A549 (cell line): Measurements from ENCODE around the gene SYS1. TPM values are rescaled to one million over a fixed set of nuclear protein-coding genes. Genes with fewer than 3 reads are reported as not detected.

ENCODE experiments used
- ATAC-seq, 2 experiments: fragments of 200-7000 bp in 1 of 2; fragments of >200 bp in 1 of 2; cut with Nextera tagmentation in 1 of 2; cut with Tn5 transposase in 1 of 2; 3 replicates each; pipeline versions ENCODE4 v1.8.0 to v1.9.1; 2018 to 2020; ENCODE audit warnings: mild to moderate bottlenecking in 1 of 2, moderate library complexity in 1 of 2
- CTCF ChIA-PET: fragments of 300-600 bp; sonication (Branson Sonifier 250); formaldehyde crosslinking; extraction: SDS; loops from one replicate; lab custom pipeline; 2021; ENCODE audit warnings: antibody characterized with exemption, inconsistent platforms; lab: Yijun Ruan, JAX
- POLR2A ChIA-PET: fragments of 350-600 bp; formaldehyde crosslinking; extraction: SDS; loops from one replicate; lab custom pipeline; 2021; ENCODE audit warnings: antibody characterized with exemption, inconsistent platforms; lab: Yijun Ruan, JAX
- DNase-seq, 2 experiments: peaks; one replicate each; pipeline versions ENCODE4 v3.0.0 to v3.0.0-alpha.2; 2011 to 2016; ENCODE audit warnings: low read depth in 1 of 2, low spot score in 1 of 2
- FAIRE-seq: peaks from 2 replicates; lab custom pipeline; 2011; peaks lifted over from hg19 to GRCh38; lab: Jason Lieb, UNC
- H3K27ac ChIP-seq, 2 experiments: fragments of >200 bp; sonication (Bioruptor Twin); formaldehyde crosslinking; 3 replicates each; pipeline ENCODE4 v1.5.1; 2016 to 2017
- H3K4me1 ChIP-seq: fragments of >200 bp; sonication (Bioruptor Twin); formaldehyde crosslinking; 3 replicates; pipeline ENCODE4 v1.6.1; 2016
- H3K4me2 ChIP-seq: fragments of >200 bp; sonication (Bioruptor Twin); formaldehyde crosslinking; 3 replicates; pipeline ENCODE4 v1.6.1; 2016
- H3K4me3 ChIP-seq: fragments of >200 bp; sonication (Bioruptor Twin); formaldehyde crosslinking; 3 replicates; pipeline ENCODE4 v1.5.1; 2016
- H3K9me3 ChIP-seq: fragments of >200 bp; sonication (Bioruptor Twin); formaldehyde crosslinking; 3 replicates; pipeline ENCODE4 v1.6.1; 2016
- ATOH8 ChIP-seq: fragments of 250-450 bp; sonication (Bioruptor Pico); IDR thresholded peaks from 2 replicates; pipeline ENCODE4 v1.5.0; 2020; ENCODE audit warnings: low read depth, mild to moderate bottlenecking, moderate library complexity
- BCL3 ChIP-seq: fragments of >200 bp; sonication (Bioruptor Twin); formaldehyde crosslinking; IDR thresholded peaks from 3 replicates; pipeline ENCODE4 v1.6.1; 2016
- CBX2 ChIP-seq: fragments of 200-600 bp; sonication (generic); IDR thresholded peaks from 2 replicates; pipeline ENCODE4 v1.6.1; 2016; ENCODE audit warnings: low read depth, mild to moderate bottlenecking, borderline replicate concordance
- CHD2 ChIP-seq: fragments of 150-350 bp; IDR thresholded peaks from 2 replicates; pipeline ENCODE4 v1.6.1; 2014; ENCODE audit warnings: low read length; ENCODE audit not compliant: partially characterized antibody
- CHD4 ChIP-seq: fragments of 200-600 bp; sonication (generic); IDR thresholded peaks from 2 replicates; pipeline ENCODE4 v1.6.1; 2016; ENCODE audit warnings: antibody characterized with exemption, mild to moderate bottlenecking, borderline replicate concordance
- EP300 ChIP-seq, 2 experiments: fragments of >200 bp; sonication (Bioruptor Twin); formaldehyde crosslinking; IDR thresholded peaks; 2 replicates in 1 of 2; 3 replicates in 1 of 2; pipeline ENCODE4 v1.6.1; 2016 to 2017
- ESRRA ChIP-seq: fragments of 150-350 bp; IDR thresholded peaks from 2 replicates; pipeline ENCODE4 v1.6.1; 2014; ENCODE audit warnings: mild to moderate bottlenecking, low read length, borderline replicate concordance
- FOSB ChIP-seq: fragments of 250-450 bp; sonication (Bioruptor Pico); IDR thresholded peaks from 2 replicates; pipeline ENCODE4 v1.5.0; 2020; ENCODE audit warnings: mild to moderate bottlenecking, moderate library complexity
- FOSL2 ChIP-seq, 2 experiments: fragments of 450-650 bp in 1 of 2; fragments of >200 bp in 1 of 2; sonication (Bioruptor Twin) in 1 of 2; formaldehyde crosslinking; IDR thresholded peaks; 2 replicates each; pipeline versions ENCODE4 v1.5.0 to v1.6.1; 2016 to 2020; ENCODE audit warnings: mild to moderate bottlenecking in 1 of 2, moderate library complexity in 1 of 2
- GATA3 ChIP-seq: IDR thresholded peaks from 2 replicates; pipeline ENCODE4 v1.6.1; 2012; ENCODE audit warnings: borderline replicate concordance
- HDAC2 ChIP-seq: fragments of 200-600 bp; sonication (generic); IDR thresholded peaks from 2 replicates; pipeline ENCODE4 v1.6.1; 2016
- KDM1A ChIP-seq: fragments of 200-600 bp; sonication (generic); IDR thresholded peaks from 2 replicates; pipeline ENCODE4 v1.6.1; 2016; ENCODE audit warnings: low read depth, mild to moderate bottlenecking
- MAFK ChIP-seq: fragments of 450-650 bp; IDR thresholded peaks from 2 replicates; pipeline ENCODE4 v1.6.1; 2014; ENCODE audit not compliant: partially characterized antibody
- MAX ChIP-seq: IDR thresholded peaks from 2 replicates; pipeline ENCODE4 v1.6.1; 2012
- RAD21 ChIP-seq, 2 experiments: fragments of >200 bp in 1 of 2; sonication (Bioruptor Twin) in 1 of 2; formaldehyde crosslinking in 1 of 2; IDR thresholded peaks in 1 of 2; conservative IDR thresholded peaks in 1 of 2; 2 replicates in 1 of 2; 3 replicates in 1 of 2; pipeline ENCODE4 v1.6.1; 2012 to 2018; ENCODE audit warnings: inconsistent platforms in 1 of 2
- REST ChIP-seq: fragments of 200-600 bp; sonication (generic); IDR thresholded peaks from 2 replicates; pipeline ENCODE4 v1.6.1; 2016; ENCODE audit warnings: antibody characterized with exemption, mild to moderate bottlenecking, moderate library complexity
- SREBF2 ChIP-seq: fragments of 450-650 bp; IDR thresholded peaks from 2 replicates; pipeline ENCODE4 v1.6.1; 2014; ENCODE audit warnings: mild to moderate bottlenecking, moderate library complexity
- TFCP2L1 ChIP-seq: fragments of 250-450 bp; sonication (Bioruptor Pico); IDR thresholded peaks from 2 replicates; pipeline ENCODE4 v1.5.0; 2021; ENCODE audit warnings: mild to moderate bottlenecking
- USF2 ChIP-seq: fragments of 450-650 bp; IDR thresholded peaks from 2 replicates; pipeline ENCODE4 v1.6.1; 2014; ENCODE audit warnings: antibody characterized with exemption
- ZC3H11A ChIP-seq: fragments of 450-650 bp; IDR thresholded peaks from 2 replicates; pipeline ENCODE4 v1.6.1; 2014; ENCODE audit warnings: antibody characterized with exemption, mild to moderate bottlenecking
- WGBS: methylation state at CpG from one replicate; pipeline ENCODE4 v1.1.6; 2017; ENCODE audit errors: missing lambda C conversion rate; 5-methylcytosine and 5-hydroxymethylcytosine counted together
- polyA plus RNA-seq, 4 experiments: library from polyadenylated mRNA; depleted of rRNA in 3 of 4; stranded (reverse); fragments of >200 nt; fragmentation: RNase III in 1 of 4; extraction: RNeasy Plus Mini Kit Qiagen cat#74134 plus additional on column Dnase treatment in 1 of 4; gene quantifications; 2 replicates in 3 of 4; 3 replicates in 1 of 4; pipeline ENCODE4 v1.2.3, GENCODE V29; 2011 to 2017

Gene SYS1
- polyA plus RNA-seq, 2 of the 4 experiments (the other 2 are of a cell fraction) = 20.2 to 27.6 TPM

GRCh38 chr20:45339084-45339483 is 23.9 kb upstream of the SYS1 start:
- ATAC-seq = no peak
- Histone ChIP-seq H3K9me3 (no peaks in the 10 kb centered on the region), H3K27ac (peak overlapping the region; percentile 84 to 96), H3K4me3 (no peak overlapping the region), H3K4me1 (peaks cover 91% of the 10 kb centered on the region), H3K4me2 (peak overlapping the region; percentile 80)
- no peak for DNase-seq
- ChIA-PET CTCF (interaction anchor here (0.7 to 9.3 kb wide), 6 partner anchors 16 to 98 kb away, joined by 3 to 72 read pairs (median 6); partner anchors contain the start of gene SYS1), POLR2A (no interaction called here)
- no peak for FAIRE-seq
- 87% methylated on average over 6 of the region's 6 CpGs for WGBS
- TF ChIP-seq USF2 (no peak), MAFK (no peak), BCL3 (no peak), CHD4 (no peak), CBX2 (no peak), ZC3H11A (no peak)

GRCh38 chr20:45339799-45340198 is 23.2 kb upstream of the SYS1 start:
- ChIA-PET CTCF (interaction anchor here (0.6 to 9.3 kb wide), 6 partner anchors 16 to 244 kb away, joined by 3 to 72 read pairs (median 6); partner anchors contain the start of gene SYS1), POLR2A (no interaction called here)
- H3K4me1 ChIP-seq = peaks cover 98% of the 10 kb centered on the region
- no peak for FAIRE-seq
- H3K9me3 ChIP-seq = no peaks in the 10 kb centered on the region
- peak overlapping the region; percentile 84 to 96; a peak in 4 of 6 replicates for H3K27ac ChIP-seq
- no peak for ATAC-seq
- DNase-seq = no peak
- no peak overlapping the region for H3K4me3 ChIP-seq
- WGBS = 97% methylated on average over 2 of the region's 2 CpGs
- no peak for TF ChIP-seq CHD4
- TF ChIP-seq MAX = no peak
- no peak for TF ChIP-seq EP300 (IDR thresholded peaks at IDR 0.05)
- TF ChIP-seq TFCP2L1 (CRISPR knock-in tag) = no peak
- TF ChIP-seq FOSB = no peak
- TF ChIP-seq CHD2 = no peak
- H3K4me2 ChIP-seq = no peak overlapping the region; the same call in 2 of the 3 replicates

- H3K4me1 ChIP-seq = peaks cover 100% of the 10 kb centered on the region
- CTCF ChIA-PET = interaction anchor here (0.6 to 9.3 kb wide), 7 partner anchors 17 to 244 kb away, joined by 3 to 72 read pairs (median 7); partner anchors contain the start of gene SYS1
- 83% methylated on average over 5 of the region's 5 CpGs for WGBS
- FAIRE-seq = no peak
- no peak for ATAC-seq
- peak overlapping the region in 1 of 2 experiments; percentile 96; a peak in 3 of 6 replicates for H3K27ac ChIP-seq
- no peaks in the 10 kb centered on the region for H3K9me3 ChIP-seq
- DNase-seq = no peak
- TF ChIP-seq GATA3 (no peak), HDAC2 (0 out of 2 replicates have a peak, but pooled peaks have one; percentile 31), KDM1A (peak; percentile 83; the same call in 1 of the 2 replicates), FOSL2 (IDR thresholded peaks at IDR 0.05) (no peak), FOSL2 (CRISPR knock-in tag; IDR thresholded peaks at IDR 0.05) (peak; percentile 22; the same call in 1 of the 2 replicates), SREBF2 (no peak)
- H3K4me3 ChIP-seq = no peak overlapping the region
- POLR2A ChIA-PET = no interaction called here
- peak overlapping the region; percentile 98; the same call in 2 of the 3 replicates for H3K4me2 ChIP-seq
Observed at GRCh38 chr20:45340236-45340847, 22.6 kb upstream of the SYS1 start.

- H3K4me2 ChIP-seq = peak overlapping the region; percentile 98
- DNase-seq (no peak), ATAC-seq (no peak), FAIRE-seq (no peak)
- H3K4me3 ChIP-seq = no peak overlapping the region
- WGBS = 40% methylated on average over 1 of the region's 1 CpG
- peak overlapping the region; percentile 82 to 96; a peak in 5 of 6 replicates for H3K27ac ChIP-seq
- H3K9me3 ChIP-seq = no peaks in the 10 kb centered on the region
- peaks cover 100% of the 10 kb centered on the region for H3K4me1 ChIP-seq
- ChIA-PET POLR2A (interaction anchor here (1.4 kb wide), 1 partner anchor 75 kb away, joined by 3 read pairs; the partner anchor contains the start of gene PIGT), CTCF (interaction anchor here (1.3 to 9.3 kb wide), 6 partner anchors 18 to 96 kb away, joined by 5 to 82 read pairs (median 9); partner anchors contain the start of gene SYS1)
- TF ChIP-seq RAD21 (conservative IDR thresholded peaks at IDR 0.05 in 1 of 2, IDR thresholded peaks at IDR 0.05 in 1 of 2) (no peak), ATOH8 (CRISPR knock-in tag) (no peak), ESRRA (no peak), REST (no peak)
Observed at GRCh38 chr20:45340951-45341350, 22.0 kb upstream of the SYS1 start.
